GM19193 (cell line): ENCODE data around the gene ITGAX.

Experiments
- POLR2A ChIP-seq: IDR thresholded peaks from 4 replicates; pipeline ENCODE4 v1.6.1; 2011; ENCODE audit not compliant: insufficient read depth, insufficient read length; ENCODE audit errors: extremely low read depth

The ITGAX gene

DNA sequence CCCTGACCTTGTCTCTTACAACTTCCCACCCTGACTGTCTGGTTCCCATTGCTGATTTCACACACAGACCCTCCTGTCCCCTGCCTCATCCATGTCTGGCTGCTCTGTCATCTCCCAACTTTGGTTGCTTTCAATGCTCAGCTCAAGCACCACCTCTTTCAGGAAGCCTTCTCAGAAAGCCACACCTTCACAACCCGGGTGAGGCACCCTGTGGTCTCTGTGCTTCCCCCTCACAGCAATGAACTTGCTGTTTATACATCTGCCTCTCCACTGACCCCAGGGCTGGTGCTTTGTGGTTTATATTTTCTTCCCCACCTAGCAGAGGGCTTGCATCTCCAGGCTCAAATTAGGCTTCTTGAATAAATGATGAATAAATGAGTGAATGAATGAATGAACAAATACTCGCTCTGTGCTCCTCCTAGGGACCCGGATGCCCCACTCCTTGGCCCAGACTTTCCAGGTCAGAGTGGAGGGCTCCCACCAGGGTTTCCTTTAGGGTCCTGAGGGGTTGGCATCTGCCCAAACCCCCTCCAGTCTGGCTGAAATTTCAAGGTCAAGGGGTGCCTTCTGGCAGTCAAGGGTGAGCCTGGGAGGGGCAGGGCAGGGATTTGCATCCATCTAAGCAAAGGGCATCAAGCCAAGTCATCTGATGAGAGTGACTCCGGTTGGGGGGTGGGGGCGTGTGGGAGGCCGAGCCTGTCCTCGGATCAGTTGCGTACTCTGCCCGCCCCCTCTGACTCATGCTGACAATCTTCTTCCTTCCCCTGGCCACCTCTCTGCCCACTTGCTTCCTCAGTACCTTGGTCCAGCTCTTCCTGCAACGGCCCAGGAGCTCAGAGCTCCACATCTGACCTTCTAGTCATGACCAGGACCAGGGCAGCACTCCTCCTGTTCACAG lies at the start of gene ITGAX:
TSS of gene ITGAX (plus strand) at position 783 of the 898 bp plus-strand sequence. CDS start at position 862, 79 bp downstream.
- TF ChIP-seq POLR2A: peak; percentile 52

DNA sequence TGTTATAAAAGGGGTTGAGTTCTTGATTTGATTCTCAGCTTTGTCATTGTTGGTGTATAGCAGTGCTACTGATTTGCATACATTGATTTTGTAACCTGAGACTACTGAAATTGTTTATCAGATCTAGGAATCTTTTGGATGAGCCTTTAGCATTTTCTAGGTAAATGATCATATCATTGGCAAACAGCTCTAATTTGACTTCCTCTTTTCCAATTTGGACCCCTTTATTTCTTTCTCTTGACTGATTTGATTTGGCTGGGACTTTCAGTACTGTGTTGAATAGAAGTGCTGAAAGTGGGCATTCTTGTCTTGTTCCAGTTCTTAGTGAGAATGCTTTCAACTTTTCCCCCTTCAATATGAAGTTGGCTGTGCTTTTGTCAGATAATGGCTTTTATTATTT lies 49.8 kb upstream of the ITGAX start:
- no peak for TF ChIP-seq POLR2A

DNA sequence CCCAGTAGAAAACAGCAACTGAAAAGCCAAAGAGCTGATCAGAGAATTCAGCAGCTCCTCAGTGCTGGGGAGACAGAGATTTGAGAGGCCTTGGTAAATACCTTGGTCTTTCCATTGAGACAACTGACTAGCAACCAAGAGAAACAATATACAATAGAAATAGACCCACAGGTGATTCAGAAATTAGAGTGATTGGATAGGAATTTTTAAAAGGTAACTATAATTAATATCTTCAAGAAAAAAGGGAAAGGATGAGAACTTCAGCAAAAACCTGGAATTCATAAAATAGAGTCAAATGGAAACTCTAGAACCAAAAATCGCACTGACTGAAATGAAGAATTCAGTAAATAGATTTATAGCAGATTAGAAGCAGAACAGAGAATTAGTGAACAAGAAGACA lies 32.5 kb upstream of the ITGAX start:
- TF ChIP-seq POLR2A: no peak

DNA sequence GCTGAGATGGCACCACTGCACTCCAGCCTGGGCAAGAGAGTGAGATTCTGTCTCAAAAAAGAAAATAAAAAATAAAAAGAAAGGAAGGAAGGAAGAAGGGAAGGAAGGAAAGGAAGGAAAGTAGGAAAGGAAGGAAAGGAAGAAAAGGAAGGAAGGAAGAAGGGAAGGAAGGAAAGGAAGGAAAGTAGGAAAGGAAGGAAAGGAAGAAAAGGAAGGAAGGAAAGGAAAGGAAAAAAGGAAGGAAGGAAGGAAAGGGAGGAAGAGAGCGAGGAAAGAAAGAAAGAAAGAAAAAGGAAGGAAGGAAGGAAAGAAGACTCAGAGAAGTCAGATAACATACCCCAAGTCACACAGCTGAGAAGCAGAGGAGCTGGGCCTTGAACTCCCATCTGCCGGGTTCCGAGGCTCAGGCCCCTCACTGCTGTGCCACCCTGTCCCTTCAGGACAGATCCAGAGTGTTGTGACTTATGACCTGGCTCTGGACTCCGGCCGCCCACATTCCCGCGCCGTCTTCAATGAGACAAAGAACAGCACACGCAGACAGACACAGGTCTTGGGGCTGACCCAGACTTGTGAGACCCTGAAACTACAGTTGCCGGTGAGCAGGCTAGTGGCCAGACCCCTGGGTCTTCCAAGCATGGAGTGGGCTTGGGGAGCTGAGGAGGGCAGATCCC lies 30.9 kb upstream of the ITGAX start:
- TF ChIP-seq POLR2A: no peak

DNA sequence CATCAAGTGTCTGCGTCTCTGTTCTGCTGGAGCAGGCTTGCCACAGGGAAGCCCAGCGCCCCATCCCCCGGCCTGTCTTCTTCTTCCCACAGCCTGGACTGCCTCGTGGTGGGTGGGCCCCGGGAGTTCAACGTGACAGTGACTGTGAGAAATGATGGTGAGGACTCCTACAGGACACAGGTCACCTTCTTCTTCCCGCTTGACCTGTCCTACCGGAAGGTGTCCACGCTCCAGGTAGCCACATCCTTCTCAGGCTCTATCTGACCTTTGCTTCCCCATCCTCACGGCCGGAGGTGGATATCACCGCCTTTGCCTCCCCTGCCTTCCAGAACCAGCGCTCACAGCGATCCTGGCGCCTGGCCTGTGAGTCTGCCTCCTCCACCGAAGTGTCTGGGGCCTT lies 29.8 kb upstream of the ITGAX start:
- no peak for TF ChIP-seq POLR2A

DNA sequence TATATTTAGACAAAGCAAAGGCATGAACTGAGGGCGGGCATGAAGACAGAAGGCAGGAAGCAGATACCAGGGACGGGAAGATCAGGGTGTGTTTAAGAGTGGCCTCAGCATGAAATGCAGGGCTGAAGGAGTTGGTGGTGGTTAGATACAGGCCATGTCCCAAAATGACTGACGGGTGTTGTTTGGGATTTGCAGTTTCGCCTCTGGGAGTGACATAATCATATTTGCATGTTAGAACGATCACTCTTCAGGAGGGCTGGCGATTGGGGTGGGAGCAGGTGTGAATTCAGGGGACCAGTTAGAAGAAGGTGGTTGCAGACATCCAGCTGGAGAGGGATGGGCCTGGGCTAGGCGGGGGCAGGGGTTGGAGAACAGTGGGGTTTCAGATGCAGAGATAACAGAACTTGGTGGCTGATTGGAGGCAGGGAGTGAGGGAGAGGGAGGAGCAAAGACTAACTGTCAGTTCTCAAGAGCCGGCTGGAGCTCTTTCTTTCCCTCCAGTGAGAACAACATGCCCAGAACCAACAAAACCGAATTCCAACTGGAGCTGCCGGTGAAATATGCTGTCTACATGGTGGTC lies 27.2 kb upstream of the ITGAX start:
- no peak for TF ChIP-seq POLR2A

DNA sequence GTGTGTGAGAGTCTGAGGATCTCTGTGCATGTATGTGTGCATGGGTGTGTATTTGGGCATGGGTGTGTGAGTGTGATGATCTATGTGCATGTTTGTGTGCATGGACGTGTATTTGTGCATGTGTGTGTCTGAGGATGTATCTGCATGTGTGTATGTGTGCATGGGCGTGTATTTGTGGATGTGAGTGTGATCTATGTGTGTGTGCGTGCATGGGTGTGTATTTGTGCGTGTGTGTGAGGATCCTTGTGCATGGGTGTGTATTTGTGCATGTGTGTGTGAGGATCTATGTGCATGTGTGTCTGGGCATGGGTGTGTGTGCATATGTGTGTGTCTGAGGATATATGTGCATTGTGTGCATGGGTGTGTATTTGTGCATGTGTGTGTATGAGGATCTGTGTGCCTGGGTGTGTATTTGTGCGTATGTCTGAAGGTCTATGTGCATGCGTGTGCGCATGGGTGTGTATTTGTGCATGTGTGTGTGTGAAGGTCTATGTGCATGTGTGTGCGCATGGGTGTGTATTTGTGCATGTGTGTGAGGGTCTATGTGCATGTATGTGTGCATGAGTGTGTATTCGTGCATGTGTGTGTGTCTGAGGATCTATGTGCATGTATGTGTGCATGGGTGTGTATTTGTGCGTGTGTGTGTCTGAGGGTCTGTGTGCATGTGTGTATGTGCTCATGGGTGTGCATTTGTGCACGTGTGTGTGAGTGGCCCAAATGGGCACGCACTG lies 26.5 kb upstream of the ITGAX start:
- no peak for TF ChIP-seq POLR2A

DNA sequence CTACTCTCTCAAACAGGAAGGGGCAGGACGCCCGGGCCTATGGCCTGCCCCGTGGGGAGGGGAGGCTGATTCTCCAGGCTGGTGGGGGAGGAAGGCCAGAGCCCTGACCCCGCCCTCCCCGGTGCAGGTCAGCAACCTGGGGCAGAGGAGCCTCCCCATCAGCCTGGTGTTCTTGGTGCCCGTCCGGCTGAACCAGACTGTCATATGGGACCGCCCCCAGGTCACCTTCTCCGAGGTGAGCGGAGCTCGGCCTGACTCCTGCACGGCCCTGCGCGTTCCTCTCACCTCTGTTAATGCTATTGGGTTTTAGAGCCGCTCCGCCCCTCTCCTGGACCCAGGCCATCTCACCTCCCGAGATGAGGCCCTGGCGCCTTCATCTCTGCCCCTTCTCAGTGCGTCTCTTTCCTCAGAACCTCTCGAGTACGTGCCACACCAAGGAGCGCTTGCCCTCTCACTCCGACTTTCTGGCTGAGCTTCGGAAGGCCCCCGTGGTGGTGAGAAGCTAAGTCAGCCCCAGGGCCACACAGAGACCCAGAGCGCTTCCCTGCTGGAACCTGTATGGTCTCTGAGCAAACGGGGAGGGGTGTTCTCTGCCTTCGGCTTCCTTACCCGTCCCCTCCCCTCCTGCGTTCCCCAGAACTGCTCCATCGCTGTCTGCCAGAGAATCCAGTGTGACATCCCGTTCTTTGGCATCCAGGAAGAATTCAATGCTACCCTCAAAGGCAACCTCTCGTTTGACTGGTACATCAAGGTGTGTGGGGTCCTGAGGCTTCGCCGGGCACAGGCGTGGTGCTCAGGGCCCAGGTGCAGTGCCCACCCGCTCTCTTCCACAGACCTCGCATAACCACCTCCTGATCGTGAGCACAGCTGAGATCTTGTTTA lies 25.1 kb upstream of the ITGAX start:
- TF ChIP-seq POLR2A: no peak

DNA sequence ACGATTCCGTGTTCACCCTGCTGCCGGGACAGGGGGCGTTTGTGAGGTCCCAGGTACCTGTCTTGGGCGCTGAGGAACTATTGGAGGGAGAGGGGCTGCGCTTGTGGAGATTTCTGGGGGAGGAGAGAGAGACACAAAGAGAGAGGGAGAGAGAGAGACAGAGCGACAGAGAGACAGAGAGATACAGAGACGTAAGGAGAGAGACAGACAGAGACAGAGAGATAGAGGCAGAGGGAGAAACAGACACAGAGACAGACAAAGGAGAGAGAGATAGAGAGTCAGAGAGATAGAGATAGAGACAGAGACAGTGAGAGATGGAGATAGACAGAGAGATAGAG lies 24.5 kb upstream of the ITGAX start:
- TF ChIP-seq POLR2A: no peak

DNA sequence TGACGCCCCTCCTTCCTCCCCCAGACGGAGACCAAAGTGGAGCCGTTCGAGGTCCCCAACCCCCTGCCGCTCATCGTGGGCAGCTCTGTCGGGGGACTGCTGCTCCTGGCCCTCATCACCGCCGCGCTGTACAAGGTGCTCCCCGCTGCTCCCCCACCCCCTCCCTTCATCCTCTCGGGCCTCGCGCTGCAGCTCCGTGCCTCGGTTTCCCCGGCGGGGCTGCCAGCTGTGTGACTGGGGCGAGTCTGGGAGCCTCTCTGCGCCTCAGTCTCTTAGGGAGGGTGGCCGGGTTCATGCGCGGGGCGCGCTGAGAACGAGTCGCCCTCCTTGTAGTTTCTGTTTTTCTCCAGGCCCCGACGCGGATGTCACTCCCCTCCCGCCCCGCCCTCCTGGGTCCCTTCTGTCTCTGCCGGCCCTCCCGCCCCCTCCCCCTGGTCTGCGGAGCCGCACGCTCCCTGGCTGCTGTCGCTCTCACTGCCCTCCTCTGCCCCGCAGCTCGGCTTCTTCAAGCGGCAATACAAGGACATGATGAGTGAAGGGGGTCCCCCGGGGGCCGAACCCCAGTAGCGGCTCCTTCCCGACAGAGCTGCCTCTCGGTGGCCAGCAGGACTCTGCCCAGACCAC lies 23.7 kb upstream of the ITGAX start:
- no peak for TF ChIP-seq POLR2A

DNA sequence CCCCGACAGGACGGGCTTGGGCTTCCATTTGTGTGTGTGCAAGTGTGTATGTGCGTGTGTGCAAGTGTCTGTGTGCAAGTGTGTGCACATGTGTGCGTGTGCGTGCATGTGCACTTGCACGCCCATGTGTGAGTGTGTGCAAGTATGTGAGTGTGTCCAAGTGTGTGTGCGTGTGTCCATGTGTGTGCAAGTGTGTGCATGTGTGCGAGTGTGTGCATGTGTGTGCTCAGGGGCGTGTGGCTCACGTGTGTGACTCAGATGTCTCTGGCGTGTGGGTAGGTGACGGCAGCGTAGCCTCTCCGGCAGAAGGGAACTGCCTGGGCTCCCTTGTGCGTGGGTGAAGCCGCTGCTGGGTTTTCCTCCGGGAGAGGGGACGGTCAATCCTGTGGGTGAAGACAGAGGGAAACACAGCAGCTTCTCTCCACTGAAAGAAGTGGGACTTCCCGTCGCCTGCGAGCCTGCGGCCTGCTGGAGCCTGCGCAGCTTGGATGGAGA lies 23.1 kb upstream of the ITGAX start:
- no peak for TF ChIP-seq POLR2A

DNA sequence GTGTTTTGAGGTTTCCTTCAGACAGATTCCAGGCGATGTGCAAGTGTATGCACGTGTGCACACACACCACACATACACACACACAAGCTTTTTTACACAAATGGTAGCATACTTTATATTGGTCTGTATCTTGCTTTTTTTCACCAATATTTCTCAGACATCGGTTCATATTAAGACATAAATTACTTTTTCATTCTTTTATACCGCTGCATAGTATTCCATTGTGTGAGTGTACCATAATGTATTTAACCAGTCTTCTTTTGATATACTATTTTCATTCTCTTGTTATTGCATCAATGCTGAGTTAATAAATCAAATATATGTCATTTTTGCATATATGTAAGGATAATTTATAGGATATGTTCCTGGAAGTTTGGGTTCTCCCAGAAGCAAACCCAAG lies 22.4 kb upstream of the ITGAX start:
- TF ChIP-seq POLR2A: no peak
